Neural crest cell (in vitro differentiated cells): ENCODE data around the gene ERG. TPM values are rescaled to one million over a fixed set of nuclear protein-coding genes. Genes with fewer than 3 reads are reported as not detected.

Source experiments
- DNase-seq: peaks from one replicate; pipeline ENCODE4 v3.0.0; 2021; ENCODE audit warnings: low read depth, mixed read lengths, low spot score
- H3K27ac Mint-ChIP-seq: one replicate; pipeline ENCODE4 v1.8.0; 2021; ENCODE audit warnings: mild to moderate bottlenecking, mixed read lengths; ENCODE audit not compliant: unreplicated experiment
- H3K27me3 Mint-ChIP-seq: 2 replicates; pipeline ENCODE4 v1.8.0; 2021; ENCODE audit warnings: low read depth, mild to moderate bottlenecking, mixed read lengths
- H3K36me3 Mint-ChIP-seq: 2 replicates; pipeline ENCODE4 v1.8.0; 2021; ENCODE audit warnings: low read depth, mild to moderate bottlenecking, mixed read lengths
- H3K4me1 Mint-ChIP-seq: 2 replicates; pipeline ENCODE4 v1.8.0; 2021; ENCODE audit warnings: mixed read lengths
- H3K4me3 Mint-ChIP-seq: one replicate; pipeline ENCODE4 v1.8.0; 2021; ENCODE audit warnings: mild to moderate bottlenecking, mixed read lengths
- H3K9me3 Mint-ChIP-seq: 2 replicates; pipeline ENCODE4 v1.8.0; 2021; ENCODE audit warnings: mixed read lengths
- total RNA-seq: library from RNA; stranded (reverse); gene quantifications from 2 replicates; pipeline ENCODE4 v1.2.1, GENCODE V29; 2021
- TF ChIP-seq, protein P1 (sequence below): fragments of 200-600 bp; sonication (generic); conservative IDR thresholded peaks from 2 replicates; pipeline ENCODE4 v1.5.0; 2021; ENCODE audit warnings: antibody characterized with exemption, mild to moderate bottlenecking

Gene ERG
- total RNA-seq, 1 donor from 2014 or later, result 0.19 TPM

GRCh38 chr21:38489271-38489652 is 9.0 kb downstream of the ERG start:
- no peaks in the 10 kb centered on the region for H3K9me3 Mint-ChIP-seq
- H3K27me3 Mint-ChIP-seq, result no peaks in the 10 kb centered on the region
- peaks cover 23% of the 10 kb centered on the region for H3K4me1 Mint-ChIP-seq
- no peaks in the 10 kb centered on the region for H3K36me3 Mint-ChIP-seq
- H3K27ac Mint-ChIP-seq, result no peak overlapping the region
- H3K4me3 Mint-ChIP-seq, result no peak overlapping the region
- TF ChIP-seq, protein P1, sequence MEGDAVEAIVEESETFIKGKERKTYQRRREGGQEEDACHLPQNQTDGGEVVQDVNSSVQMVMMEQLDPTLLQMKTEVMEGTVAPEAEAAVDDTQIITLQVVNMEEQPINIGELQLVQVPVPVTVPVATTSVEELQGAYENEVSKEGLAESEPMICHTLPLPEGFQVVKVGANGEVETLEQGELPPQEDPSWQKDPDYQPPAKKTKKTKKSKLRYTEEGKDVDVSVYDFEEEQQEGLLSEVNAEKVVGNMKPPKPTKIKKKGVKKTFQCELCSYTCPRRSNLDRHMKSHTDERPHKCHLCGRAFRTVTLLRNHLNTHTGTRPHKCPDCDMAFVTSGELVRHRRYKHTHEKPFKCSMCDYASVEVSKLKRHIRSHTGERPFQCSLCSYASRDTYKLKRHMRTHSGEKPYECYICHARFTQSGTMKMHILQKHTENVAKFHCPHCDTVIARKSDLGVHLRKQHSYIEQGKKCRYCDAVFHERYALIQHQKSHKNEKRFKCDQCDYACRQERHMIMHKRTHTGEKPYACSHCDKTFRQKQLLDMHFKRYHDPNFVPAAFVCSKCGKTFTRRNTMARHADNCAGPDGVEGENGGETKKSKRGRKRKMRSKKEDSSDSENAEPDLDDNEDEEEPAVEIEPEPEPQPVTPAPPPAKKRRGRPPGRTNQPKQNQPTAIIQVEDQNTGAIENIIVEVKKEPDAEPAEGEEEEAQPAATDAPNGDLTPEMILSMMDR, result no peak
- DNase-seq, result no peak

DNA sequence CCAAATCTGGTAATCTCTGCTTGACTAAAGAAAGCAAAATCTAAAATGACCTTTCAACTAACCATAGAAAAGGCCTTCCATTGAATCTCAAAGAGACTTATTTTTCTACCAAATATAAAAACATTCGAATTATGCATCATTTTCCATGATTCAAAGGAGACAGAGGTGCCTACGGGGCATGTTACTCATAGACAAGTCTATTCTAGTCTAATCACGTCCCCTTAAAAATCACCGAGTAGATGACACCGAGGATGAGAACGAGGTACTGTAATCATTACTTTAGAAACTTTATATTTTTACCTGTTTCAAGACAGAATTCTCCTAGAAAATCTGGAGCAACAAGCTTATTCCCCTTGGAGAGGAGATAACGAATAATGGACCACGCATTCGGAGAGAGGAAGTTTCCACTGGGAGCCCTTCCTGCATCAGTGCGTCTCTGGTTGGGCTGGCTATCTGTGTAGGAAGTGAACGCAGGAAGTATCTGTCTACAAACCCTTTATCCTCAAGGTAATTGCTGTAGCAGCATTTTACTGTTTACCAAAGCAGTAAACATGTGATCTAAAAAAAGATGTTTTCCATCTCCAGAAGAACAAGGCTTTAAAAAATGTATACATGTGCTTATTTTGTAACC is 9.5 kb downstream of the ERG start:
- H3K4me3 Mint-ChIP-seq, result no peak overlapping the region
- peaks cover 24% of the 10 kb centered on the region for H3K4me1 Mint-ChIP-seq
- H3K27ac Mint-ChIP-seq, result no peak overlapping the region
- DNase-seq, result no peak
- H3K27me3 Mint-ChIP-seq, result no peaks in the 10 kb centered on the region
- no peaks in the 10 kb centered on the region for H3K9me3 Mint-ChIP-seq
- TF ChIP-seq, protein P1, result no peak
- no peaks in the 10 kb centered on the region for H3K36me3 Mint-ChIP-seq

- no peak for DNase-seq
- no peaks in the 10 kb centered on the region for H3K36me3 Mint-ChIP-seq
- H3K4me3 Mint-ChIP-seq, result no peak overlapping the region
- peaks cover 24% of the 10 kb centered on the region for H3K4me1 Mint-ChIP-seq
- no peak overlapping the region for H3K27ac Mint-ChIP-seq
- TF ChIP-seq, protein P1, result no peak
- H3K9me3 Mint-ChIP-seq, result no peaks in the 10 kb centered on the region
- H3K27me3 Mint-ChIP-seq, result no peaks in the 10 kb centered on the region
Observed at GRCh38 chr21:38487901-38488639, 10.2 kb downstream of the ERG start.

DNA sequence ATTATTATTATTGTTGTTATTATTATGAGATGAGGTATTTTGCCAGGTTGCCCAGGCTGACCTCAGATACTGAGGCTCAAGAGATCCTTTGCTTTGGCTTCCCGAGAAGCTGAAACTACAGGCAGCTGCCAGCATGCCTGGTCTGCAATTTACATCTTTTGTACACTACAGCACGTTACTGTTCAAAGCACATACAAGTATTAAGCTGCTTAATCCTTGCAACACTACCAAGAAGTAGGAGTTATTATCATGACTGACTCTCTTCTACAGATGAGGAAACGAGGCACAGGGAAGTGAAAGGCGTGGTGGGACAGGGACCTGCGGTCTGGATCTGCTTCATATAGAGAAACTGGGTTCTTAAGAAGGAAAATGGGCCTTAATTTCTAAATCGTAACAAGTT is 11.6 kb downstream of the ERG start:
- H3K4me1 Mint-ChIP-seq, result peaks cover 24% of the 10 kb centered on the region
- TF ChIP-seq, protein P1, result no peak
- no peaks in the 10 kb centered on the region for H3K36me3 Mint-ChIP-seq
- no peak overlapping the region for H3K4me3 Mint-ChIP-seq
- no peaks in the 10 kb centered on the region for H3K27me3 Mint-ChIP-seq
- no peak for DNase-seq
- no peaks in the 10 kb centered on the region for H3K9me3 Mint-ChIP-seq
- no peak overlapping the region for H3K27ac Mint-ChIP-seq

GRCh38 chr21:38486221-38486620 is 12.1 kb downstream of the ERG start:
- DNase-seq, result no peak
- Mint-ChIP-seq H3K9me3 (no peaks in the 10 kb centered on the region), H3K27me3 (no peaks in the 10 kb centered on the region), H3K4me1 (peaks cover 24% of the 10 kb centered on the region), H3K36me3 (no peaks in the 10 kb centered on the region), H3K27ac (no peak overlapping the region), H3K4me3 (no peak overlapping the region)
- TF ChIP-seq, protein P1, result no peak
